T-helper 2 cell treated with Interferon-gamma antibody and Interleukin-4, amounts not matched to agents 5 μg/mL and 100 μg/mL, for 36 hours (primary cell): Measurements from ENCODE around the gene DCUN1D3.

Source experiments
- DNase-seq: peaks from one replicate; pipeline ENCODE4 v3.0.0; 2021; ENCODE audit warnings: low spot score
- H3K27ac Mint-ChIP-seq: one replicate; pipeline ENCODE4 v1.8.0; 2021; ENCODE audit warnings: mild to moderate bottlenecking, mixed read lengths
- H3K27me3 Mint-ChIP-seq: one replicate; pipeline ENCODE4 v1.8.0; 2021; ENCODE audit warnings: low read depth, mixed read lengths
- H3K36me3 Mint-ChIP-seq: one replicate; pipeline ENCODE4 v1.8.0; 2021; ENCODE audit warnings: low read depth, mixed read lengths
- H3K4me1 Mint-ChIP-seq: one replicate; pipeline ENCODE4 v1.8.0; 2021; ENCODE audit warnings: low read depth, mixed read lengths
- H3K4me3 Mint-ChIP-seq: one replicate; pipeline ENCODE4 v1.8.0; 2022; ENCODE audit warnings: mild to moderate bottlenecking, moderate library complexity, mixed read lengths
- H3K9me3 Mint-ChIP-seq: one replicate; pipeline ENCODE4 v1.8.0; 2021; ENCODE audit warnings: mixed read lengths

Gene DCUN1D3

GRCh38 chr16:20906341-20907255, 6.4 kb upstream of the DCUN1D3 start:
- no peak for DNase-seq
- Mint-ChIP-seq H3K27me3 (no peaks in the 10 kb centered on the region), H3K4me1 (peaks cover 76% of the 10 kb centered on the region), H3K9me3 (no peaks in the 10 kb centered on the region), H3K27ac (no peak overlapping the region), H3K4me3 (no peak overlapping the region), H3K36me3 (peaks cover 38% of the 10 kb centered on the region)

GRCh38 chr16:20905576-20905975, 5.4 kb upstream of the DCUN1D3 start:
- H3K9me3 Mint-ChIP-seq, result no peaks in the 10 kb centered on the region
- no peaks in the 10 kb centered on the region for H3K27me3 Mint-ChIP-seq
- H3K36me3 Mint-ChIP-seq, result peaks cover 42% of the 10 kb centered on the region
- H3K4me3 Mint-ChIP-seq, result no peak overlapping the region
- no peak overlapping the region for H3K27ac Mint-ChIP-seq
- peaks cover 71% of the 10 kb centered on the region for H3K4me1 Mint-ChIP-seq
- DNase-seq, result no peak

- Mint-ChIP-seq H3K27me3 (no peaks in the 10 kb centered on the region), H3K9me3 (no peaks in the 10 kb centered on the region), H3K36me3 (peaks cover 44% of the 10 kb centered on the region), H3K4me3 (peak overlapping the region; percentile 47), H3K4me1 (peaks cover 62% of the 10 kb centered on the region), H3K27ac (peak overlapping the region; percentile 68)
- peak; percentile 32 for DNase-seq
These were observed 4.4 kb upstream of the DCUN1D3 start for GRCh38 chr16:20904507-20905081.

GRCh38 chr16:20903899-20904506, 3.8 kb upstream of the DCUN1D3 start:
- H3K27ac Mint-ChIP-seq, result peak overlapping the region; percentile 68
- peaks cover 44% of the 10 kb centered on the region for H3K36me3 Mint-ChIP-seq

GRCh38 chr16:20903116-20903898, 3.1 kb upstream of the DCUN1D3 start:
- Mint-ChIP-seq H3K4me3 (peak overlapping the region; percentile 47), H3K27me3 (no peaks in the 10 kb centered on the region), H3K4me1 (peaks cover 65% of the 10 kb centered on the region)

More at GRCh38 chr16:20903899-20904506, 3.8 kb upstream of the DCUN1D3 start:
- Mint-ChIP-seq H3K9me3 (no peaks in the 10 kb centered on the region), H3K27me3 (no peaks in the 10 kb centered on the region), H3K4me1 (peaks cover 62% of the 10 kb centered on the region), H3K4me3 (peak overlapping the region; percentile 47)
- DNase-seq, result no peak

GRCh38 chr16:20902426-20902825, 2.3 kb upstream of the DCUN1D3 start:
- Mint-ChIP-seq H3K27me3 (no peaks in the 10 kb centered on the region), H3K36me3 (peaks cover 41% of the 10 kb centered on the region), H3K4me3 (peak overlapping the region; percentile 99), H3K9me3 (no peaks in the 10 kb centered on the region), H3K4me1 (peaks cover 68% of the 10 kb centered on the region), H3K27ac (peak overlapping the region; percentile 100)
- DNase-seq, result no peak

More at GRCh38 chr16:20903116-20903898, 3.1 kb upstream of the DCUN1D3 start:
- DNase-seq, result no peak
- peak overlapping the region; percentile 47 for H3K27ac Mint-ChIP-seq
- H3K36me3 Mint-ChIP-seq, result peaks cover 42% of the 10 kb centered on the region
- H3K9me3 Mint-ChIP-seq, result no peaks in the 10 kb centered on the region

- no peaks in the 10 kb centered on the region for H3K9me3 Mint-ChIP-seq
- DNase-seq, result peak; percentile 20
- H3K4me3 Mint-ChIP-seq, result peak overlapping the region; percentile 99
- no peaks in the 10 kb centered on the region for H3K27me3 Mint-ChIP-seq
- H3K27ac Mint-ChIP-seq, result peak overlapping the region; percentile 100
- H3K4me1 Mint-ChIP-seq, result peaks cover 73% of the 10 kb centered on the region
- peaks cover 36% of the 10 kb centered on the region for H3K36me3 Mint-ChIP-seq
These were observed 1.4 kb upstream of the DCUN1D3 start for GRCh38 chr16:20901436-20902112.

- Mint-ChIP-seq H3K27ac (peak overlapping the region; percentile 100), H3K9me3 (no peaks in the 10 kb centered on the region), H3K27me3 (no peaks in the 10 kb centered on the region), H3K36me3 (peaks cover 33% of the 10 kb centered on the region), H3K4me3 (peak overlapping the region; percentile 99), H3K4me1 (peaks cover 69% of the 10 kb centered on the region)
- DNase-seq, result no peak
These were observed 894 bp upstream of the DCUN1D3 start for GRCh38 chr16:20901068-20901435.

- no peaks in the 10 kb centered on the region for H3K27me3 Mint-ChIP-seq
- peak overlapping the region; percentile 99 for H3K4me3 Mint-ChIP-seq
- no peaks in the 10 kb centered on the region for H3K9me3 Mint-ChIP-seq
- peaks cover 66% of the 10 kb centered on the region for H3K4me1 Mint-ChIP-seq
- DNase-seq, result peak; percentile 23
- H3K27ac Mint-ChIP-seq, result peak overlapping the region; percentile 100
- H3K36me3 Mint-ChIP-seq, result peaks cover 36% of the 10 kb centered on the region
These were observed 470 bp downstream of the DCUN1D3 start for GRCh38 chr16:20899477-20900298.

- Mint-ChIP-seq H3K9me3 (no peaks in the 10 kb centered on the region), H3K4me1 (peaks cover 61% of the 10 kb centered on the region), H3K36me3 (peaks cover 38% of the 10 kb centered on the region), H3K27me3 (no peaks in the 10 kb centered on the region), H3K4me3 (peak overlapping the region; percentile 99), H3K27ac (peak overlapping the region; percentile 100)
- no peak for DNase-seq
These were observed 1.1 kb downstream of the DCUN1D3 start for GRCh38 chr16:20899071-20899470.

- no peak for DNase-seq
- H3K36me3 Mint-ChIP-seq, result peaks cover 37% of the 10 kb centered on the region
- H3K27ac Mint-ChIP-seq, result peak overlapping the region; percentile 32
- no peaks in the 10 kb centered on the region for H3K9me3 Mint-ChIP-seq
- H3K4me1 Mint-ChIP-seq, result peaks cover 53% of the 10 kb centered on the region
- H3K27me3 Mint-ChIP-seq, result no peaks in the 10 kb centered on the region
- peak overlapping the region; percentile 99 for H3K4me3 Mint-ChIP-seq
These were observed 2.2 kb downstream of the DCUN1D3 start for GRCh38 chr16:20897922-20898321.

GRCh38 chr16:20897253-20897897, 2.8 kb downstream of the DCUN1D3 start:
- DNase-seq, result no peak
- H3K27me3 Mint-ChIP-seq, result no peaks in the 10 kb centered on the region
- peak overlapping the region; percentile 99 for H3K4me3 Mint-ChIP-seq
- peaks cover 49% of the 10 kb centered on the region for H3K4me1 Mint-ChIP-seq
- H3K27ac Mint-ChIP-seq, result peak overlapping the region; percentile 32
- H3K9me3 Mint-ChIP-seq, result no peaks in the 10 kb centered on the region
- peaks cover 38% of the 10 kb centered on the region for H3K36me3 Mint-ChIP-seq
